GM21717 (cell line): ENCODE data around the gene FBXO9.

Experiments
- ATAC-seq: cut with Tn5 transposase; IDR thresholded peaks from one replicate; pipeline ENCODE4 v1.9.1; 2021; ENCODE audit warnings: mild to moderate bottlenecking, moderate library complexity; ENCODE audit not compliant: unreplicated experiment

The FBXO9 gene

GRCh38 chr6:53130569-53131290, 65.5 kb downstream of the FBXO9 start:
- no peak for ATAC-seq

- ATAC-seq, result no peak
These were observed 68.8 kb downstream of the FBXO9 start for GRCh38 chr6:53133961-53134360.

GRCh38 chr6:53134601-53135235, 69.5 kb downstream of the FBXO9 start:
- ATAC-seq, result no peak

GRCh38 chr6:53136000-53136609, 70.9 kb downstream of the FBXO9 start:
- ATAC-seq, result no peak

GRCh38 chr6:53139841-53140413, 74.7 kb downstream of the FBXO9 start:
- no peak for ATAC-seq

- ATAC-seq, result no peak
These were observed 77.6 kb downstream of the FBXO9 start for GRCh38 chr6:53142810-53143209.

GRCh38 chr6:53143710-53144109, 78.5 kb downstream of the FBXO9 start:
- ATAC-seq, result no peak

GRCh38 chr6:53144802-53145201, 79.6 kb downstream of the FBXO9 start:
- no peak for ATAC-seq

- ATAC-seq, result no peak
These were observed 83.5 kb downstream of the FBXO9 start, which contains the start of gene GCM1 for GRCh38 chr6:53148684-53149083. Gene GCM1, minus strand, starts transcription at chr6:53148841. Its CDS starts 3,209 bp downstream, at chr6:53145632.
